ENCODE results near the gene CLMN. TPM values are rescaled to one million over a fixed set of nuclear protein-coding genes. Genes with fewer than 3 reads are reported as not detected.

CLMN gene
- total and polyA plus RNA-seq, 2 of the 4 experiments (the other 2 are of a cell fraction), result 0.10 to 0.18 TPM

DNA sequence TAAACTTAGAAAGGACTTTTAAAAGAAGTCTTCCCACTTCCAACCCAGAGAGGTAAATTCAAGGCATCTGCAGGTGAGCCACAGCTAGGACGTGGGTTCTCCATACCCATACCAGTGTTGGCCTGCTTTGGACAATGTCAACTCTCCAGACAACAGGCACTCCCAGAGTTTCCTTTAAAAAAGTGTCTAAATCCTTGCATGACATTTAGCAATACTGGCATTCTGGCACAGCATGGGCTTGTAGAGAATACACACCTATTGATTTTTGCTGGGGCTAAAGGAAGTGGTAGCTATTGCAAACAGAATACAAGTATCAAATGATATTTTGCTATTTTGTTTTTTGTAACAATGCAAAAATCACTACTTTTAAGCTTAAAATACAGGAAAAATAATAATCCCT is 136.6 kb downstream of the CLMN start:
- CTCF ChIA-PET, result interaction anchor here (1.0 kb wide), 1 partner anchor 9 kb away, joined by 5 read pairs; no protein-coding TSS in a partner anchor
- no peak overlapping the region for H2BK120ac ChIP-seq (ENCODE audit: low read depth, low read length)
- no peak for DNase-seq
- no peaks in the 10 kb centered on the region for H3K9me1 ChIP-seq (ENCODE audit: insufficient read depth, low read length)
- no peak overlapping the region for H4K5ac ChIP-seq (ENCODE audit: low read depth, low read length)
- H3K23ac ChIP-seq (ENCODE audit: low read depth, low read length), result no peak overlapping the region
- intact Hi-C loops (cut with micrococcal nuclease) (no loop called here), in situ Hi-C loops (cut with MboI; ENCODE audit: low sequenced_read_pairs) (no loop called here), dilution Hi-C loops (cut with HindIII; ENCODE audit: low sequenced_read_pairs, unreplicated experiment) (no loop called here)
- no peak for ATAC-seq (ENCODE audit: low read depth)
- no peak overlapping the region for H2BK20ac ChIP-seq (ENCODE audit: low read depth, low read length)
- no peak overlapping the region for H3K27ac ChIP-seq (ENCODE audit: insufficient read depth, low read length)
- H3K4me1 ChIP-seq (ENCODE audit: control insufficient read depth, insufficient read depth, low read length), result peaks cover 4% of the 10 kb centered on the region; the same call in 1 of the 2 replicates
- H3K56ac ChIP-seq (ENCODE audit: extremely low read depth, insufficient read depth, low read length), result no peak overlapping the region
- H3K9me3 ChIP-seq (ENCODE audit: control insufficient read depth, insufficient read depth, low read length), result 0 out of 2 replicates have a peak, but pooled peaks cover 2% of the 10 kb centered on the region
- no peaks in the 10 kb centered on the region for H3K79me1 ChIP-seq (ENCODE audit: low read depth in 1 of 2, low read length in 2 of 2)
- no peak overlapping the region for H3K4me2 ChIP-seq (ENCODE audit: low read depth, low read length)
- no peak overlapping the region for H2AFZ ChIP-seq (replicated peaks; ENCODE audit: low read length, poor library complexity)
- no peak overlapping the region for H4K91ac ChIP-seq (ENCODE audit: insufficient read depth, low read depth, low read length)
- 29% methylated on average over 1 of the region's 1 CpG; no CpG with 5 or more reads in 1 of the 2 experiments for WGBS, 2 experiments (ENCODE audit: extremely low coverage in 2 of 2, insufficient read length in 1 of 2)
- no peak overlapping the region for H2BK5ac ChIP-seq (ENCODE audit: low read depth, low read length, poor library complexity, severe bottlenecking)
- H2BK15ac ChIP-seq (ENCODE audit: low read depth, low read length), result no peak overlapping the region
- no peak overlapping the region for H3K4ac ChIP-seq (ENCODE audit: low read depth, low read length)
- TF ChIP-seq MAZ (IDR thresholded peaks at IDR 0.05; ENCODE audit: borderline replicate concordance, low read depth, low read length), result no peak
- TF ChIP-seq POLR2A (IDR thresholded peaks at IDR 0.05; ENCODE audit: low read depth, low read length), result no peak
- no peak for TF ChIP-seq RFX5 (IDR thresholded peaks at IDR 0.05; ENCODE audit: low read depth, low read length)
- TF ChIP-seq, protein P1, sequence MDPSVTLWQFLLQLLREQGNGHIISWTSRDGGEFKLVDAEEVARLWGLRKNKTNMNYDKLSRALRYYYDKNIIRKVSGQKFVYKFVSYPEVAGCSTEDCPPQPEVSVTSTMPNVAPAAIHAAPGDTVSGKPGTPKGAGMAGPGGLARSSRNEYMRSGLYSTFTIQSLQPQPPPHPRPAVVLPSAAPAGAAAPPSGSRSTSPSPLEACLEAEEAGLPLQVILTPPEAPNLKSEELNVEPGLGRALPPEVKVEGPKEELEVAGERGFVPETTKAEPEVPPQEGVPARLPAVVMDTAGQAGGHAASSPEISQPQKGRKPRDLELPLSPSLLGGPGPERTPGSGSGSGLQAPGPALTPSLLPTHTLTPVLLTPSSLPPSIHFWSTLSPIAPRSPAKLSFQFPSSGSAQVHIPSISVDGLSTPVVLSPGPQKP (IDR thresholded peaks at IDR 0.05; ENCODE audit: borderline replicate concordance, low read depth, low read length), result no peak
- no peak for TF ChIP-seq NFE2L2 (IDR thresholded peaks at IDR 0.05; ENCODE audit: low read depth, low read length)
- TF ChIP-seq SMC3 (IDR thresholded peaks at IDR 0.05; ENCODE audit: low read depth, low read length), result no peak
- TF ChIP-seq MXI1 (IDR thresholded peaks at IDR 0.05; ENCODE audit: borderline replicate concordance, low read depth, low read length), result no peak
- no peak for TF ChIP-seq BHLHE40 (IDR thresholded peaks at IDR 0.05; ENCODE audit: low read depth, low read length)
- TF ChIP-seq, protein P2, sequence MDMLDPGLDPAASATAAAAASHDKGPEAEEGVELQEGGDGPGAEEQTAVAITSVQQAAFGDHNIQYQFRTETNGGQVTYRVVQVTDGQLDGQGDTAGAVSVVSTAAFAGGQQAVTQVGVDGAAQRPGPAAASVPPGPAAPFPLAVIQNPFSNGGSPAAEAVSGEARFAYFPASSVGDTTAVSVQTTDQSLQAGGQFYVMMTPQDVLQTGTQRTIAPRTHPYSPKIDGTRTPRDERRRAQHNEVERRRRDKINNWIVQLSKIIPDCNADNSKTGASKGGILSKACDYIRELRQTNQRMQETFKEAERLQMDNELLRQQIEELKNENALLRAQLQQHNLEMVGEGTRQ (IDR thresholded peaks at IDR 0.05; ENCODE audit: low read depth, low read length), result no peak
- no peak for TF ChIP-seq MAFK (IDR thresholded peaks at IDR 0.05; ENCODE audit: low read depth, low read length)
- no peak for TF ChIP-seq CHD1 (IDR thresholded peaks at IDR 0.05; ENCODE audit: low read depth, low read length)
- TF ChIP-seq FOS (IDR thresholded peaks at IDR 0.05; ENCODE audit: low read depth, low read length), result no peak
- TF ChIP-seq CEBPB (IDR thresholded peaks at IDR 0.05; ENCODE audit: low read depth, low read length), result no peak
- no peak for TF ChIP-seq RAD21 (IDR thresholded peaks at IDR 0.05; ENCODE audit: low read length)
- TF ChIP-seq CTCF (conservative IDR thresholded peaks at IDR 0.05; ENCODE audit: low read depth, low read length), result no peak
- TF ChIP-seq RCOR1 (IDR thresholded peaks at IDR 0.05; ENCODE audit: insufficient replicate concordance, low read length), result no peak
- no peak overlapping the region for H3K4me3 ChIP-seq (ENCODE audit: insufficient read depth, low read depth, low read length)
- no peak overlapping the region for H3K18ac ChIP-seq (ENCODE audit: low read depth, low read length)
- H3K14ac ChIP-seq (replicated peaks; ENCODE audit: low read depth, low read length), result no peak overlapping the region
- H3K36me3 ChIP-seq (ENCODE audit: control insufficient read depth, insufficient read depth, low read length), result no peaks in the 10 kb centered on the region
- POLR2A ChIA-PET (ENCODE audit: unreplicated experiment), result no interaction called here
- H2AK5ac ChIP-seq (ENCODE audit: low read depth, low read length), result no peak overlapping the region
- H4K20me1 ChIP-seq (ENCODE audit: insufficient read depth, low read length), result no peaks in the 10 kb centered on the region
- H4K8ac ChIP-seq (ENCODE audit: low read depth in 2 of 2, low read length in 2 of 2), result no peak overlapping the region
- no peak overlapping the region for H3K9ac ChIP-seq (ENCODE audit: low read depth, low read length)
- no peak overlapping the region for H2AK9ac ChIP-seq (replicated peaks; ENCODE audit: low read depth, low read length, poor library complexity)
- no peaks in the 10 kb centered on the region; the same call in 1 of the 2 replicates for H3K27me3 ChIP-seq (ENCODE audit: control insufficient read depth, insufficient read depth, low read length)
- no TSS peak for BruUV-seq (replicated peaks)

All from IMR-90 (cell line).